Measurements from ENCODE around the gene AICDA.

- TF ChIP-seq CTCF (IDR thresholded peaks at IDR 0.05), result no peak
- no peak for TF ChIP-seq POLR2A (IDR thresholded peaks at IDR 0.05)
Measured at GRCh38 chr12:8622646-8623045, 10.0 kb upstream of the AICDA start.
